Type B pancreatic cell (in vitro differentiated cells): ENCODE results near the gene EEF1A2. TPM values are rescaled to one million over a fixed set of nuclear protein-coding genes. Genes with fewer than 3 reads are reported as not detected.
"Not testable (repeated sequence)": the region's sequence is repeated elsewhere in the genome, so short reads cannot be mapped to it uniquely, and the experiment has no call there.

Source experiments
- DNase-seq: peaks from one replicate; pipeline ENCODE4 v3.0.0; 2021; ENCODE audit warnings: mixed read lengths; ENCODE audit not compliant: unreplicated experiment; ENCODE audit errors: extremely low spot score
- H3K27ac Mint-ChIP-seq: 2 replicates; pipeline ENCODE4 v1.8.0; 2021; ENCODE audit warnings: mild to moderate bottlenecking, mixed read lengths
- H3K27me3 Mint-ChIP-seq: 2 replicates; pipeline ENCODE4 v1.8.0; 2021; ENCODE audit warnings: mixed read lengths
- H3K36me3 Mint-ChIP-seq: 2 replicates; pipeline ENCODE4 v1.8.0; 2021; ENCODE audit warnings: mixed read lengths
- H3K4me1 Mint-ChIP-seq: one replicate; pipeline ENCODE4 v1.8.0; 2021; ENCODE audit warnings: mixed read lengths; ENCODE audit not compliant: unreplicated experiment
- H3K4me3 Mint-ChIP-seq: 2 replicates; pipeline ENCODE4 v1.8.0; 2021; ENCODE audit warnings: mild to moderate bottlenecking, mixed read lengths
- H3K9me3 Mint-ChIP-seq: 2 replicates; pipeline ENCODE4 v1.8.0; 2021; ENCODE audit warnings: mixed read lengths
- CTCF ChIP-seq: fragments of 200-600 bp; sonication (generic); conservative IDR thresholded peaks from 2 replicates; pipeline ENCODE4 v1.5.0; 2021; ENCODE audit warnings: antibody characterized with exemption, mild to moderate bottlenecking
- total RNA-seq: library from RNA; stranded (reverse); gene quantifications from 2 replicates; pipeline ENCODE4 v1.2.1, GENCODE V29; 2021; ENCODE audit warnings: low replicate concordance

Gene EEF1A2
- total RNA-seq, 1 donor from 2014 or later = 20.5 TPM

- no peak for TF ChIP-seq CTCF
- no peaks in the 10 kb centered on the region for H3K4me1 Mint-ChIP-seq
- H3K36me3 Mint-ChIP-seq = peaks cover 2% of the 10 kb centered on the region
- peak overlapping the region; percentile 73 for H3K4me3 Mint-ChIP-seq
- peaks cover 5% of the 10 kb centered on the region for H3K9me3 Mint-ChIP-seq
- peak; percentile 70 for DNase-seq
- peak overlapping the region; percentile 39 for H3K27ac Mint-ChIP-seq
- H3K27me3 Mint-ChIP-seq = peaks cover 32% of the 10 kb centered on the region
Measured at GRCh38 chr20:63517376-63518309, 18.8 kb upstream of the EEF1A2 start.

GRCh38 chr20:63514520-63514919 lies 15.6 kb upstream of the EEF1A2 start:
- not testable (repeated sequence) for H3K4me1 Mint-ChIP-seq, H3K27ac Mint-ChIP-seq, H3K9me3 Mint-ChIP-seq, H3K4me3 Mint-ChIP-seq, H3K36me3 Mint-ChIP-seq, DNase-seq
- H3K27me3 Mint-ChIP-seq = peaks cover 53% of the 10 kb centered on the region

GRCh38 chr20:63513207-63513606 lies 14.3 kb upstream of the EEF1A2 start:
- TF ChIP-seq CTCF = no peak
- H3K36me3 Mint-ChIP-seq = no peaks in the 10 kb centered on the region
- no peak overlapping the region for H3K4me3 Mint-ChIP-seq
- H3K27ac Mint-ChIP-seq = no peak overlapping the region
- H3K4me1 Mint-ChIP-seq = no peaks in the 10 kb centered on the region
- peaks cover 5% of the 10 kb centered on the region for H3K9me3 Mint-ChIP-seq
- H3K27me3 Mint-ChIP-seq = peaks cover 55% of the 10 kb centered on the region
- no peak for DNase-seq

GRCh38 chr20:63509088-63509564 lies 10.2 kb upstream of the EEF1A2 start:
- Mint-ChIP-seq H3K27ac (no peak overlapping the region), H3K4me1 (no peaks in the 10 kb centered on the region), H3K27me3 (peaks cover 56% of the 10 kb centered on the region), H3K9me3 (peaks cover 10% of the 10 kb centered on the region), H3K36me3 (no peaks in the 10 kb centered on the region), H3K4me3 (no peak overlapping the region)
- DNase-seq = no peak
- no peak for TF ChIP-seq CTCF

- Mint-ChIP-seq H3K27ac (no peak overlapping the region), H3K4me1 (no peaks in the 10 kb centered on the region), H3K36me3 (no peaks in the 10 kb centered on the region), H3K27me3 (peaks cover 57% of the 10 kb centered on the region), H3K4me3 (no peak overlapping the region), H3K9me3 (peaks cover 7% of the 10 kb centered on the region)
- DNase-seq = peak; percentile 65
- no peak for TF ChIP-seq CTCF
Measured at GRCh38 chr20:63508072-63508768, 9.3 kb upstream of the EEF1A2 start.
